GM18511 (cell line): ENCODE results near the gene RPS6KB1.
"Not testable (repeated sequence)": the region's sequence is repeated elsewhere in the genome, so short reads cannot be mapped to it uniquely, and the experiment has no call there.

Experiments used
- ATAC-seq: cut with Tn5 transposase; IDR thresholded peaks from one replicate; pipeline ENCODE4 v1.9.1; 2021; ENCODE audit warnings: mild to moderate bottlenecking, moderate library complexity; ENCODE audit not compliant: unreplicated experiment

RPS6KB1 gene

GRCh38 chr17:59933317-59933716 is 40.4 kb downstream of the RPS6KB1 start:
- ATAC-seq = not testable (repeated sequence)

- ATAC-seq = not testable (repeated sequence)
Observed at GRCh38 chr17:59940697-59941096, 47.8 kb downstream of the RPS6KB1 start.

- no peak for ATAC-seq
Observed at GRCh38 chr17:59941131-59941530, 48.2 kb downstream of the RPS6KB1 start.

GRCh38 chr17:59946433-59946832 is 53.5 kb downstream of the RPS6KB1 start:
- ATAC-seq = not testable (repeated sequence)

- not testable (repeated sequence) for ATAC-seq
Observed at GRCh38 chr17:59947310-59947709, 54.4 kb downstream of the RPS6KB1 start.

- no peak for ATAC-seq
Observed at GRCh38 chr17:59950049-59950448, 57.1 kb downstream of the RPS6KB1 start.

GRCh38 chr17:59954856-59955255 is 61.9 kb downstream of the RPS6KB1 start:
- no peak for ATAC-seq

- ATAC-seq = not testable (repeated sequence)
Observed at GRCh38 chr17:59959574-59959973, 66.7 kb downstream of the RPS6KB1 start.

- no peak for ATAC-seq
Observed at GRCh38 chr17:59962739-59963318, 69.9 kb downstream of the RPS6KB1 start.

GRCh38 chr17:59963738-59964481 is 71.0 kb downstream of the RPS6KB1 start:
- ATAC-seq = peak; percentile 49

GRCh38 chr17:59964482-59965328 is 71.8 kb downstream of the RPS6KB1 start, which contains the start of gene RNFT1:
Gene RNFT1, minus strand, starts transcription at chr17:59964740. Its CDS starts 77 bp downstream, at chr17:59964663.
- ATAC-seq = peak; percentile 86

- ATAC-seq = not testable (repeated sequence)
Observed at GRCh38 chr17:59971771-59972170, 78.8 kb downstream of the RPS6KB1 start.

GRCh38 chr17:59972778-59973177 is 79.9 kb downstream of the RPS6KB1 start:
- no peak for ATAC-seq

GRCh38 chr17:59973483-59973882 is 80.6 kb downstream of the RPS6KB1 start:
- not testable (repeated sequence) for ATAC-seq

GRCh38 chr17:59975166-59975565 is 82.2 kb downstream of the RPS6KB1 start:
- ATAC-seq = not testable (repeated sequence)

GRCh38 chr17:59996608-59997007 is 103.7 kb downstream of the RPS6KB1 start:
- not testable (repeated sequence) for ATAC-seq
